GM23338 (cell line): ENCODE results near the gene PPP4C. TPM values are rescaled to one million over a fixed set of nuclear protein-coding genes. Genes with fewer than 3 reads are reported as not detected.

Experiments used
- ATAC-seq: fragments of 200-7000 bp; cut with Tn5 transposase; 3 replicates; pipeline ENCODE4 v1.9.1; 2020
- DNase-seq: peaks from one replicate; pipeline ENCODE4 v3.0.0-alpha.2; 2015; ENCODE audit warnings: low spot score
- H2AFZ ChIP-seq: fragments of 200-600 bp; sonication (generic); 2 replicates; pipeline ENCODE4 v1.8.0; 2016; ENCODE audit warnings: antibody characterized with exemption, mild to moderate bottlenecking, moderate library complexity
- H3F3A ChIP-seq: fragments of 200-600 bp; sonication (generic); replicated peaks from 2 replicates; pipeline ENCODE4 v1.8.0; 2017; ENCODE audit warnings: antibody characterized with exemption, mixed run types, low read depth
- H3K27ac ChIP-seq: fragments of 200-600 bp; sonication (generic); 2 replicates; pipeline ENCODE4 v1.6.1; 2016; ENCODE audit warnings: low read depth
- H3K27me3 ChIP-seq: fragments of 200-600 bp; sonication (generic); 2 replicates; pipeline ENCODE4 v1.8.0; 2016; ENCODE audit warnings: mild to moderate bottlenecking, mixed run types, moderate library complexity; ENCODE audit not compliant: insufficient read depth
- H3K36me3 ChIP-seq: fragments of 200-600 bp; sonication (generic); 2 replicates; pipeline ENCODE4 v1.8.0; 2016; ENCODE audit warnings: mild to moderate bottlenecking; ENCODE audit not compliant: insufficient read depth
- H3K4me1 ChIP-seq: fragments of 200-600 bp; sonication (generic); 2 replicates; pipeline ENCODE4 v1.8.0; 2016; ENCODE audit warnings: mild to moderate bottlenecking, moderate library complexity; ENCODE audit not compliant: insufficient read depth
- H3K4me2 ChIP-seq: fragments of 200-600 bp; sonication (generic); 2 replicates; pipeline ENCODE4 v1.7.1; 2017; ENCODE audit warnings: mixed run types
- H3K4me3 ChIP-seq: fragments of 200-600 bp; sonication (generic); 2 replicates; pipeline ENCODE4 v1.6.1; 2016; ENCODE audit warnings: mixed run types
- H3K79me2 ChIP-seq: fragments of 200-600 bp; sonication (generic); replicated peaks from 2 replicates; pipeline ENCODE4 v1.8.0; 2017; ENCODE audit warnings: mild to moderate bottlenecking; ENCODE audit not compliant: insufficient read depth
- H3K9me2 ChIP-seq: fragments of 200-600 bp; sonication (generic); 2 replicates; pipeline ENCODE4 v1.8.0; 2017; ENCODE audit not compliant: insufficient read depth
- H4K20me1 ChIP-seq: fragments of 200-600 bp; sonication (generic); replicated peaks from 2 replicates; pipeline ENCODE4 v1.8.0; 2017; ENCODE audit warnings: mild to moderate bottlenecking; ENCODE audit not compliant: insufficient read depth
- H3K27ac Mint-ChIP-seq: 2 replicates; pipeline ENCODE4 v1.8.0; 2020; ENCODE audit warnings: inconsistent platforms, mild to moderate bottlenecking, moderate library complexity, mixed read lengths
- H3K27me3 Mint-ChIP-seq: 3 replicates; pipeline ENCODE4 v1.8.0; 2022; ENCODE audit warnings: low read depth, mild to moderate bottlenecking, moderate library complexity, mixed read lengths, inconsistent platforms; ENCODE audit not compliant: insufficient read depth, poor library complexity
- H3K36me3 Mint-ChIP-seq: 3 replicates; pipeline ENCODE4 v1.8.0; 2021; ENCODE audit warnings: low read depth, mild to moderate bottlenecking, inconsistent platforms, moderate library complexity, mixed read lengths
- H3K4me1 Mint-ChIP-seq: 3 replicates; pipeline ENCODE4 v1.8.0; 2020; ENCODE audit warnings: mild to moderate bottlenecking, inconsistent platforms, mixed read lengths
- H3K4me3 Mint-ChIP-seq: 3 replicates; pipeline ENCODE4 v1.8.0; 2021; ENCODE audit warnings: moderate library complexity, mild to moderate bottlenecking, inconsistent platforms, mixed read lengths
- H3K9me3 Mint-ChIP-seq: 3 replicates; pipeline ENCODE4 v1.8.0; 2020; ENCODE audit warnings: moderate library complexity, mild to moderate bottlenecking, inconsistent platforms, mixed read lengths
- EZH2 ChIP-seq: fragments of 200-600 bp; sonication (generic); IDR thresholded peaks from one replicate; pipeline ENCODE4 v1.8.0; 2017; ENCODE audit warnings: antibody characterized with exemption, mild to moderate bottlenecking, low read depth; ENCODE audit not compliant: unreplicated experiment
- EZH2phosphoT487 ChIP-seq: fragments of 200-600 bp; sonication (generic); IDR thresholded peaks from one replicate; pipeline ENCODE4 v1.8.1; 2018; ENCODE audit warnings: antibody characterized with exemption; ENCODE audit not compliant: unreplicated experiment
- JUNB ChIP-seq: IDR thresholded peaks from one replicate; pipeline ENCODE4 v1.6.1; 2016; ENCODE audit warnings: antibody characterized with exemption; ENCODE audit not compliant: unreplicated experiment
- NANOG ChIP-seq: IDR thresholded peaks from 2 replicates; pipeline ENCODE4 v1.6.1; 2016; ENCODE audit warnings: antibody characterized with exemption, borderline replicate concordance
- ZNF114 ChIP-seq: fragments of 250-450 bp; sonication (Bioruptor Pico); IDR thresholded peaks from 2 replicates; pipeline ENCODE4 v1.5.0; 2020; ENCODE audit warnings: mild to moderate bottlenecking, moderate library complexity
- ZNF331 ChIP-seq: fragments of 250-450 bp; sonication (Bioruptor Pico); IDR thresholded peaks from 2 replicates; pipeline ENCODE4 v1.5.0; 2020; ENCODE audit warnings: low read depth, mild to moderate bottlenecking, moderate library complexity
- polyA plus RNA-seq: library from polyadenylated mRNA; unstranded; fragments of >200 nt; fragmentation: Nextera tagmentation; extraction: Ambion mirVana; gene quantifications from 2 replicates; pipeline ENCODE4 v1.2.1, GENCODE V29; 2016
- total RNA-seq: library from RNA; depleted of rRNA; stranded (reverse); fragments of >200 nt; shearing (Covaris generic); gene quantifications from 2 replicates; pipeline ENCODE4 v1.2.3, GENCODE V29; 2014
- TF ChIP-seq, protein P1 (sequence below), 2 experiments: fragments of 200-600 bp in 1 of 2; sonication (generic) in 1 of 2; conservative IDR thresholded peaks; 2 replicates each; pipeline versions ENCODE4 v1.5.1 to v1.6.1; 2016 to 2017; ENCODE audit warnings: antibody characterized with exemption in 2 of 2, low read depth in 2 of 2, mild to moderate bottlenecking in 2 of 2, moderate library complexity in 1 of 2
- TF ChIP-seq, protein P2 (sequence below): IDR thresholded peaks from one replicate; pipeline ENCODE4 v1.6.1; 2018; ENCODE audit warnings: antibody characterized with exemption; ENCODE audit not compliant: unreplicated experiment
- TF ChIP-seq, protein P3 (sequence below): fragments of 250-450 bp; sonication (Bioruptor Pico); IDR thresholded peaks from 2 replicates; pipeline ENCODE4 v1.5.0; 2020; ENCODE audit warnings: mild to moderate bottlenecking, moderate library complexity

PPP4C gene
- total and polyA plus RNA-seq, 2 experiments from 2014 or later = 120 to 170 TPM

DNA sequence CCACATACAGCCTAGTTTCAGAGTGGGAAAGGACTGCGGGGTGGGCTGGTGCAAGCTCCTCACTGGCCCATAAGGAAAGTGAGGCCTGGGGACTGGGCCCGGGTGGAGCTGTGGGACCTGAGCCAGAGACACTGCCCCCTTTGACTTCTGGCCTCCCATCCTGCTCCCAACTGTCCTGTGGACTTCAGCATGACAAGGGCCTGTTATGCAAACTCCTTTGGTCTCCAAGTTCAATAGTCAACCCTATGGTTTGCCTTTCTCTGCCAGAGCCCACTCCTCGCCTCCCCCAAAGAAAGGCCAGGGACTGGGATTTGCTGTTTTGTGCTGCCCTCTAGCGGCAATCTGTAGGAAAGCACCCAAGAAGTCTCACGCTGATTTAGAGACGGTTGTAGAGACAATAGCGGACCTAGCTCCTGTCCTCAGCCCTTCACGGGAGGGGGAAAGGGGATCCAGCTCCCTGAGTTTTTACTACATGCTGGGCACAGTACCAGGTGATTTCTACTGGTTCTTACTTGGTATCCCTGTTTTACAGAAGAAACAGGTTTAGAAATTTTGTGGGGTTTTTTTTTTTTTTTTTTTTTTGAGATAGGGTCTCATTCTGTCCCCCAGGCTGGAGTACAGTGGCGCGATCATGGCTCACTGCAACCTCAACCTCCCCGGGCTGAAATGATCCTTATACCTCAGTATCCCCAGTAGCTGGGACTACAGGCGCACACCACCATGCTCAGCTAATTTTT is 43.5 kb upstream of the PPP4C start:
- Histone ChIP-seq H3K27me3 (peaks cover 10% of the 10 kb centered on the region; the same call in 1 of the 2 replicates), H3K4me1 (peaks cover 24% of the 10 kb centered on the region), H3K4me3 (peak overlapping the region; percentile 83), H3K9me2 (no peaks in the 10 kb centered on the region), H3K4me2 (peak overlapping the region; percentile 95), H3K36me3 (no peaks in the 10 kb centered on the region), H3F3A (0 out of 2 replicates have a peak, but pooled peaks cover 3% of the 10 kb centered on the region), H2AFZ (peak overlapping the region; percentile 90), H3K79me2 (no peaks in the 10 kb centered on the region), H3K27ac (no peak overlapping the region), H4K20me1 (no peaks in the 10 kb centered on the region; the same call in 1 of the 2 replicates)
- Mint-ChIP-seq H3K4me3 (peak overlapping the region; percentile 83), H3K4me1 (peaks cover 39% of the 10 kb centered on the region), H3K27me3 (peaks cover 21% of the 10 kb centered on the region), H3K27ac (no peak overlapping the region), H3K9me3 (peaks cover 3% of the 10 kb centered on the region; the same call in 1 of the 3 replicates), H3K36me3 (no peaks in the 10 kb centered on the region; the same call in 1 of the 3 replicates)
- TF ChIP-seq, protein P1, sequence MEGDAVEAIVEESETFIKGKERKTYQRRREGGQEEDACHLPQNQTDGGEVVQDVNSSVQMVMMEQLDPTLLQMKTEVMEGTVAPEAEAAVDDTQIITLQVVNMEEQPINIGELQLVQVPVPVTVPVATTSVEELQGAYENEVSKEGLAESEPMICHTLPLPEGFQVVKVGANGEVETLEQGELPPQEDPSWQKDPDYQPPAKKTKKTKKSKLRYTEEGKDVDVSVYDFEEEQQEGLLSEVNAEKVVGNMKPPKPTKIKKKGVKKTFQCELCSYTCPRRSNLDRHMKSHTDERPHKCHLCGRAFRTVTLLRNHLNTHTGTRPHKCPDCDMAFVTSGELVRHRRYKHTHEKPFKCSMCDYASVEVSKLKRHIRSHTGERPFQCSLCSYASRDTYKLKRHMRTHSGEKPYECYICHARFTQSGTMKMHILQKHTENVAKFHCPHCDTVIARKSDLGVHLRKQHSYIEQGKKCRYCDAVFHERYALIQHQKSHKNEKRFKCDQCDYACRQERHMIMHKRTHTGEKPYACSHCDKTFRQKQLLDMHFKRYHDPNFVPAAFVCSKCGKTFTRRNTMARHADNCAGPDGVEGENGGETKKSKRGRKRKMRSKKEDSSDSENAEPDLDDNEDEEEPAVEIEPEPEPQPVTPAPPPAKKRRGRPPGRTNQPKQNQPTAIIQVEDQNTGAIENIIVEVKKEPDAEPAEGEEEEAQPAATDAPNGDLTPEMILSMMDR (conservative IDR thresholded peaks at IDR 0.05; ENCODE audit: low read depth in 2 of 2) = peak; percentile 96 to 99
- TF ChIP-seq JUNB = no peak
- ATAC-seq (peak; percentile 49), DNase-seq (peak; percentile 94)

DNA sequence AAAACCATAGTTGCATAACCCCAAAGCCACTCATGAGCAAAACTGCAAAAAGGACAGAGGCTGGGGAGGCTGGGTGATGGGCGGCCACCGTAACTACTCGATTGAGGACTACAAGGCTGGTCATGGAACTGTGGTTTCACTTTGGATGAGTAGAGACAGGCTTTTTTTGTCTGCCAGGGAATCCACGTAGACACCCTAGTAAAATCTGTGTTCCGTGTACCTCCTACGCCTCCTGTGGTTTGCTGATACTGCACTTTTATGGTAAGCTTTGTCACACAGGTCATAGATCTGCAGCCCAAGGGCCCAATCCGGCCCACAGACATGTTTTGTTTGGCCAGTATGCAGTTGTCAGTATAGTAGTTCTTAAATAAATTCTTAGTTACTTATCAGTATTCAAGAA is 42.5 kb upstream of the PPP4C start:
- Histone ChIP-seq H2AFZ (no peak overlapping the region), H4K20me1 (no peaks in the 10 kb centered on the region; the same call in 1 of the 2 replicates), H3K36me3 (no peaks in the 10 kb centered on the region), H3K4me2 (no peak overlapping the region), H3K27ac (no peak overlapping the region), H3K4me3 (no peak overlapping the region), H3K27me3 (peaks cover 10% of the 10 kb centered on the region; the same call in 1 of the 2 replicates), H3K9me2 (no peaks in the 10 kb centered on the region), H3F3A (0 out of 2 replicates have a peak, but pooled peaks cover 3% of the 10 kb centered on the region), H3K4me1 (peaks cover 24% of the 10 kb centered on the region), H3K79me2 (no peaks in the 10 kb centered on the region)
- Mint-ChIP-seq H3K27ac (no peak overlapping the region), H3K36me3 (no peaks in the 10 kb centered on the region; the same call in 2 of the 3 replicates), H3K9me3 (peaks cover 3% of the 10 kb centered on the region; the same call in 1 of the 3 replicates), H3K27me3 (peaks cover 24% of the 10 kb centered on the region), H3K4me3 (no peak overlapping the region), H3K4me1 (peaks cover 29% of the 10 kb centered on the region)
- DNase-seq (no peak), ATAC-seq (no peak)
- no peak for TF ChIP-seq EZH2phosphoT487
- TF ChIP-seq, protein P2, sequence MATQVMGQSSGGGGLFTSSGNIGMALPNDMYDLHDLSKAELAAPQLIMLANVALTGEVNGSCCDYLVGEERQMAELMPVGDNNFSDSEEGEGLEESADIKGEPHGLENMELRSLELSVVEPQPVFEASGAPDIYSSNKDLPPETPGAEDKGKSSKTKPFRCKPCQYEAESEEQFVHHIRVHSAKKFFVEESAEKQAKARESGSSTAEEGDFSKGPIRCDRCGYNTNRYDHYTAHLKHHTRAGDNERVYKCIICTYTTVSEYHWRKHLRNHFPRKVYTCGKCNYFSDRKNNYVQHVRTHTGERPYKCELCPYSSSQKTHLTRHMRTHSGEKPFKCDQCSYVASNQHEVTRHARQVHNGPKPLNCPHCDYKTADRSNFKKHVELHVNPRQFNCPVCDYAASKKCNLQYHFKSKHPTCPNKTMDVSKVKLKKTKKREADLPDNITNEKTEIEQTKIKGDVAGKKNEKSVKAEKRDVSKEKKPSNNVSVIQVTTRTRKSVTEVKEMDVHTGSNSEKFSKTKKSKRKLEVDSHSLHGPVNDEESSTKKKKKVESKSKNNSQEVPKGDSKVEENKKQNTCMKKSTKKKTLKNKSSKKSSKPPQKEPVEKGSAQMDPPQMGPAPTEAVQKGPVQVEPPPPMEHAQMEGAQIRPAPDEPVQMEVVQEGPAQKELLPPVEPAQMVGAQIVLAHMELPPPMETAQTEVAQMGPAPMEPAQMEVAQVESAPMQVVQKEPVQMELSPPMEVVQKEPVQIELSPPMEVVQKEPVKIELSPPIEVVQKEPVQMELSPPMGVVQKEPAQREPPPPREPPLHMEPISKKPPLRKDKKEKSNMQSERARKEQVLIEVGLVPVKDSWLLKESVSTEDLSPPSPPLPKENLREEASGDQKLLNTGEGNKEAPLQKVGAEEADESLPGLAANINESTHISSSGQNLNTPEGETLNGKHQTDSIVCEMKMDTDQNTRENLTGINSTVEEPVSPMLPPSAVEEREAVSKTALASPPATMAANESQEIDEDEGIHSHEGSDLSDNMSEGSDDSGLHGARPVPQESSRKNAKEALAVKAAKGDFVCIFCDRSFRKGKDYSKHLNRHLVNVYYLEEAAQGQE = no peak
- no peak for TF ChIP-seq ZNF114 (CRISPR knock-in tag)
- TF ChIP-seq ZNF331 (CRISPR knock-in tag) = no peak
- TF ChIP-seq, protein P3, sequence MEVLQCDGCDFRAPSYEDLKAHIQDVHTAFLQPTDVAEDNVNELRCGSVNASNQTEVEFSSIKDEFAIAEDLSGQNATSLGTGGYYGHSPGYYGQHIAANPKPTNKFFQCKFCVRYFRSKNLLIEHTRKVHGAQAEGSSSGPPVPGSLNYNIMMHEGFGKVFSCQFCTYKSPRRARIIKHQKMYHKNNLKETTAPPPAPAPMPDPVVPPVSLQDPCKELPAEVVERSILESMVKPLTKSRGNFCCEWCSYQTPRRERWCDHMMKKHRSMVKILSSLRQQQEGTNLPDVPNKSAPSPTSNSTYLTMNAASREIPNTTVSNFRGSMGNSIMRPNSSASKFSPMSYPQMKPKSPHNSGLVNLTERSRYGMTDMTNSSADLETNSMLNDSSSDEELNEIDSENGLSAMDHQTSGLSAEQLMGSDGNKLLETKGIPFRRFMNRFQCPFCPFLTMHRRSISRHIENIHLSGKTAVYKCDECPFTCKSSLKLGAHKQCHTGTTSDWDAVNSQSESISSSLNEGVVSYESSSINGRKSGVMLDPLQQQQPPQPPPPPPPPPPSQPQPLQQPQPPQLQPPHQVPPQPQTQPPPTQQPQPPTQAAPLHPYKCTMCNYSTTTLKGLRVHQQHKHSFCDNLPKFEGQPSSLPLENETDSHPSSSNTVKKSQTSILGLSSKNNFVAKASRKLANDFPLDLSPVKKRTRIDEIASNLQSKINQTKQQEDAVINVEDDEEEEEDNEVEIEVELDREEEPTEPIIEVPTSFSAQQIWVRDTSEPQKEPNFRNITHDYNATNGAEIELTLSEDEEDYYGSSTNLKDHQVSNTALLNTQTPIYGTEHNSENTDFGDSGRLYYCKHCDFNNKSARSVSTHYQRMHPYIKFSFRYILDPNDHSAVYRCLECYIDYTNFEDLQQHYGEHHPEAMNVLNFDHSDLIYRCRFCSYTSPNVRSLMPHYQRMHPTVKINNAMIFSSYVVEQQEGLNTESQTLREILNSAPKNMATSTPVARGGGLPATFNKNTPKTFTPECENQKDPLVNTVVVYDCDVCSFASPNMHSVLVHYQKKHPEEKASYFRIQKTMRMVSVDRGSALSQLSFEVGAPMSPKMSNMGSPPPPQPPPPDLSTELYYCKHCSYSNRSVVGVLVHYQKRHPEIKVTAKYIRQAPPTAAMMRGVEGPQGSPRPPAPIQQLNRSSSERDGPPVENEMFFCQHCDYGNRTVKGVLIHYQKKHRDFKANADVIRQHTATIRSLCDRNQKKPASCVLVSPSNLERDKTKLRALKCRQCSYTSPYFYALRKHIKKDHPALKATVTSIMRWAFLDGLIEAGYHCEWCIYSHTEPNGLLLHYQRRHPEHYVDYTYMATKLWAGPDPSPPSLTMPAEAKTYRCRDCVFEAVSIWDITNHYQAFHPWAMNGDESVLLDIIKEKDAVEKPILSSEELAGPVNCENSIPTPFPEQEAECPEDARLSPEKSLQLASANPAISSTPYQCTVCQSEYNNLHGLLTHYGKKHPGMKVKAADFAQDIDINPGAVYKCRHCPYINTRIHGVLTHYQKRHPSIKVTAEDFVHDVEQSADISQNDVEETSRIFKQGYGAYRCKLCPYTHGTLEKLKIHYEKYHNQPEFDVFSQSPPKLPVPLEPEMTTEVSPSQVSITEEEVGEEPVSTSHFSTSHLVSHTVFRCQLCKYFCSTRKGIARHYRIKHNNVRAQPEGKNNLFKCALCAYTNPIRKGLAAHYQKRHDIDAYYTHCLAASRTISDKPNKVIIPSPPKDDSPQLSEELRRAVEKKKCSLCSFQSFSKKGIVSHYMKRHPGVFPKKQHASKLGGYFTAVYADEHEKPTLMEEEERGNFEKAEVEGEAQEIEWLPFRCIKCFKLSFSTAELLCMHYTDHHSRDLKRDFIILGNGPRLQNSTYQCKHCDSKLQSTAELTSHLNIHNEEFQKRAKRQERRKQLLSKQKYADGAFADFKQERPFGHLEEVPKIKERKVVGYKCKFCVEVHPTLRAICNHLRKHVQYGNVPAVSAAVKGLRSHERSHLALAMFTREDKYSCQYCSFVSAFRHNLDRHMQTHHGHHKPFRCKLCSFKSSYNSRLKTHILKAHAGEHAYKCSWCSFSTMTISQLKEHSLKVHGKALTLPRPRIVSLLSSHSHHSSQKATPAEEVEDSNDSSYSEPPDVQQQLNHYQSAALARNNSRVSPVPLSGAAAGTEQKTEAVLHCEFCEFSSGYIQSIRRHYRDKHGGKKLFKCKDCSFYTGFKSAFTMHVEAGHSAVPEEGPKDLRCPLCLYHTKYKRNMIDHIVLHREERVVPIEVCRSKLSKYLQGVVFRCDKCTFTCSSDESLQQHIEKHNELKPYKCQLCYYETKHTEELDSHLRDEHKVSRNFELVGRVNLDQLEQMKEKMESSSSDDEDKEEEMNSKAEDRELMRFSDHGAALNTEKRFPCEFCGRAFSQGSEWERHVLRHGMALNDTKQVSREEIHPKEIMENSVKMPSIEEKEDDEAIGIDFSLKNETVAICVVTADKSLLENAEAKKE = no peak
- no peak for TF ChIP-seq EZH2
- no peak for TF ChIP-seq NANOG
